PFSK-1 (cell line): ENCODE measurements around the gene LIPG.

Experiments
- FOXP2 ChIP-seq: optimal IDR thresholded peaks from 2 replicates; pipeline ENCODE3; 2011; ENCODE audit warnings: borderline replicate concordance, control low read depth, inconsistent platforms; ENCODE audit not compliant: insufficient read depth; ENCODE audit errors: extremely low read length, extremely low read depth
- POLR2AphosphoS5 ChIP-seq: IDR thresholded peaks from 2 replicates; pipeline ENCODE4 v1.6.1; 2012; ENCODE audit warnings: low read depth, mild to moderate bottlenecking, control low read depth, low read length, moderate library complexity
- REST ChIP-seq, 2 experiments: IDR thresholded peaks; 2 replicates each; pipeline versions ENCODE4 v1.6.1 to v1.8.0; 2011 to 2012; ENCODE audit warnings: low read depth in 2 of 2, low read length in 2 of 2, control low read depth in 1 of 2, inconsistent platforms in 1 of 2, mild to moderate bottlenecking in 1 of 2, moderate library complexity in 1 of 2; ENCODE audit not compliant: insufficient read depth in 1 of 2
- SIN3A ChIP-seq: IDR thresholded peaks from 2 replicates; pipeline ENCODE4 v1.6.1; 2012; ENCODE audit warnings: mild to moderate bottlenecking, low read length, moderate library complexity, borderline replicate concordance; ENCODE audit not compliant: insufficient read depth
- TAF1 ChIP-seq: IDR thresholded peaks from 2 replicates; pipeline ENCODE4 v1.6.1; 2012; ENCODE audit warnings: low read length, control low read depth, borderline replicate concordance; ENCODE audit not compliant: insufficient read depth

The LIPG gene

GRCh38 chr18:49645196-49645595 lies 83.3 kb downstream of the LIPG start:
- TF ChIP-seq REST (IDR thresholded peaks at IDR 0.05; ENCODE audit: insufficient read depth in 1 of 2, low read depth in 2 of 2, low read length in 2 of 2) (no peak), TAF1 (no peak), SIN3A (no peak), POLR2AphosphoS5 (no peak)

- no peak for TF ChIP-seq REST (IDR thresholded peaks at IDR 0.05; ENCODE audit: insufficient read depth in 1 of 2, low read depth in 2 of 2, low read length in 2 of 2)
- no peak for TF ChIP-seq TAF1
- no peak for TF ChIP-seq FOXP2
- no peak for TF ChIP-seq SIN3A
- no peak for TF ChIP-seq POLR2AphosphoS5
These were observed 84.0 kb downstream of the LIPG start for GRCh38 chr18:49645841-49646351.

- TF ChIP-seq REST (IDR thresholded peaks at IDR 0.05; ENCODE audit: insufficient read depth in 1 of 2, low read depth in 2 of 2, low read length in 2 of 2) (no peak), TAF1 (no peak), FOXP2 (no peak), SIN3A (no peak), POLR2AphosphoS5 (no peak)
These were observed 85.0 kb downstream of the LIPG start for GRCh38 chr18:49646873-49647272.

GRCh38 chr18:49647496-49648168 lies 85.8 kb downstream of the LIPG start:
- TF ChIP-seq TAF1, result no peak
- TF ChIP-seq REST (IDR thresholded peaks at IDR 0.05; ENCODE audit: insufficient read depth in 1 of 2, low read depth in 2 of 2, low read length in 2 of 2), result no peak
- TF ChIP-seq SIN3A, result no peak
- no peak for TF ChIP-seq FOXP2
- no peak for TF ChIP-seq POLR2AphosphoS5
